Fibroblast of the conjunctiva (primary cell): Measurements from ENCODE around the gene PARD3.

Experiments
- DNase-seq: peaks from one replicate; pipeline ENCODE4 v3.0.0-alpha.2; 2010; ENCODE audit warnings: low read depth

The PARD3 gene

DNA sequence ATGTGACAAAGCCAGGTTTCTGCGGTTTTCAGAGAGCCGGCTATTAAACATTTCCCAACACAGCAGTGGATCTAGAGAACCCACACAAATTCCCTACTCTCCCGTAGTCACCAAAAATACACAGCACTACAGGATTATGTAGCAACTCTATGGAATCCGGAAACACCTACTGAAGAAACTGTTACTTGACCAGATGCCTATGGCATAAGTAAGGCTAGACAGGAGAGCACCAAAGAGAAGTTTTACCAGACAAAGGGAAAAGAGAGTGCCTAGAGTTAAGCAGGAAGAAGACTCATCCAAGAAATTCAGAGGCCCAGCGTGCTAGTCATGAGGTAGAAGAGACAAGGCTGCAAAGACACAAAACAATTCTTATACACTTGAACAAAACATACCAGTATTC lies 321.1 kb downstream of the PARD3 start:
- no peak for DNase-seq

DNA sequence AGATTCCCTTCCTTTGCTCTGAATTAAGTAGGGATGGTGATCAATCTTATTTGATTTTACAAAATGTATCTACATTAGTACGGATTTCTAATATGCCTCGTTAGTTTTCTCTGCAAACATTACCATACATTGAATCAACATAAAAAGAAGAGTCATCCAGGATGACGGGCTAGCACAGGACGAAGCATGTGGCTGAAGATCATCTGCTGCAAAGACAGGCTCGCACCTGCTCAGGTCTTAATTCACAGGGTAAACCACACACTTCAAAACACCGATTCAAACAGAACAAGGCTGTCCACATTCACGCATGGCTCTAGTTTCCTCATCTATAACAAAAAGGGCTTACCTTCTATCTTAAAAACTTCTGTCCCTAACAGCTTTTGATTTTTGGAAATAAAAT lies 323.0 kb downstream of the PARD3 start:
- no peak for DNase-seq

DNA sequence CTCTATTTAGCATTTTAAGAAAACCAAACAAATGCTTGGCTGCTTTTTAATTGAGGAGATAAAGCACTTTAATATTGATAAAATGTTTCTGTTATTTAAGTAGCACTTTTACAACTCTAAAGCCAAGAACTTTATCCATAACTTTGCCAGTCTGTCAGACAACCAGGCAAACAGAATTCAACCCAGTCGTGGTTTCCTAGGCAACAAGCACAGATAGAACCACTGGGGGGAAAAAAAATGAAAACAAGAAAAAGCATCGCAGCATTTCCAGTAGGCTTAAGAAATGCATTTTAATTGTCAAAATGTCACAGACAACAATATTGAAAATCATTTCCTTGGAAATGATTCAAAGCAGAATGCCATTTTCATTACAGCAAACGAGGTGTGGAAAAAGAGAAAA lies 323.4 kb downstream of the PARD3 start:
- peak; percentile 5 for DNase-seq

DNA sequence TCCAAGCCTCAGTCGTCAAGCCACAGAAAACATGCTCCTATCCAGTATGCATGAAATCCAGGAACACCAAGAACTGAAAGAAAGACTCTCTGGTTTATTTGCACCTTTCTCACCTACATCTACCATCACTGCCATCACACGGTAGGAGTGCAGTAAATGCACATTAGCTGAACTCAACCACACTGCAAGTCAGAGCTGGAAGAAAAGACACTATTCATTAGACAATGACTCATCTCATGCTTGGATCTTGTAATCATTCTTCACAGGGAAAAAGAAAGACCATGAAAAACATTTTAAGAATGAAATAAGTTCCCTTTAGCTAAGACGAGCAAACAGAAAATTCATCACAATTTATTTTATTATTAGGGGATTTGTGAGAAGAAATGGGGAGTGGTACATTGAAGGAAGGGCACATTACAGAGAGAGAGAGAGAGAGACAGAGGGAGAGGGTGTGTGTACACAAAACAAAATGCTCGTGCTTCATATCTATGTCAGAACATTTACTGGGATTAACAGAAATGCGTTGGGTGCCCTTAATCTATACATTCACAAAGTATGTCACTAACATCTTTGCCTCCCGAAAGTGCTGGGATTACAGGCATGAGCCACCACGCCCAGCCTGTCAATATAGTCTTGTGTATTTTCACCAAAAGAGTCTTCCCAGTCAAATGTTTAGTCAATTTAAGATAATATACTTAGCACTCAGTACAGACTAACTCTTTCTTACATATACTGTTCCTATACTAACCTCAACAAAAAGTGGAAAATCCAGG lies 324.9 kb downstream of the PARD3 start:
- DNase-seq = peak; percentile 35

DNA sequence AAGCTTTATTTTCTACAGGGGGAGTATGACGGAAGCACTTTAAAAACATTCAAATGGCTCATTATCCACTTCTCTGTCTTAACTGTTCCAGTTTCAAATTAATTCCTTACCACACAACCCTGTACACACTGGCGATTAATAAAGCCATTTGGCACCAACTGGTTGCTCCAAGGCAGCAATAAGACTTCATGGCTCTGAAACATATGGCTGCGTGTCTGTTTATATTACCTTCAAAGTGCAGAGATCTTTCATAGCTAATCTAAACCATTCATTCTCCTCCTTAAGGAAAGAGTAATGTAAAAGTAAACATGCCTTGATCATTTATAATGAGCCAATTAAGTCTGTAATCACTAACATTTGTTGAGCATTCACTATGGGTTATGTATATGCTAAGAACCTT lies 325.7 kb downstream of the PARD3 start:
- no peak for DNase-seq

DNA sequence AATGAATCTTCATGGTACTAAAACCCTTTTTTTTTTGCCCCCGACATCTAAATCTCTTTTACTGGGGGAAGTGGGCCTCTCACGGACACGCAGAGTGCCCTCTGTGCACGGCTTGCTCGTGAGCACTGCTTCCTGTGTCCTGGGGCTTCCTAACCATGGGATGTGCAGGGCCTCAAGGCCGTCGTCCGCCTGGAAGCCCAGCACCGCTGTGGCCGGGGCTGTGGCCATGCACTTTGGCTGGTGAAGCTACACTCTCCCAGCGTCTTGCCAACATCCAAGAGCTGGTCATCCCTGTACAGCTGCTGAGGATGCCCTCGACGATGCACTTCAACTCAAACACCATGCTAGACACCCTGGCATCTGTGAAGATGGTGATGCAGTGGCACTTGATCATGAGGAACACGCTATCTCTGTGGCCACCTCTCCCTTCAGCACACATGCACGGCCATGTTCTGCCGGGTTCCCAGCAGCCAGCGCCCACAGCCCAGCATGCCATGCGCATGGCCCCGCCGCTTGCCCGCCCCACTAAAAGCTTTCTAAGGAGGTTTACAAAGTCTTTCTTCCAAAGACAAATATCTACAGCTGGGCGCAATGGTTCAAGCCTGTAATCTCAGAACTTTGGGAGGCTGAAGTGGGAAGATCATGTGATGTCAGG lies 326.5 kb downstream of the PARD3 start:
- no peak for DNase-seq

DNA sequence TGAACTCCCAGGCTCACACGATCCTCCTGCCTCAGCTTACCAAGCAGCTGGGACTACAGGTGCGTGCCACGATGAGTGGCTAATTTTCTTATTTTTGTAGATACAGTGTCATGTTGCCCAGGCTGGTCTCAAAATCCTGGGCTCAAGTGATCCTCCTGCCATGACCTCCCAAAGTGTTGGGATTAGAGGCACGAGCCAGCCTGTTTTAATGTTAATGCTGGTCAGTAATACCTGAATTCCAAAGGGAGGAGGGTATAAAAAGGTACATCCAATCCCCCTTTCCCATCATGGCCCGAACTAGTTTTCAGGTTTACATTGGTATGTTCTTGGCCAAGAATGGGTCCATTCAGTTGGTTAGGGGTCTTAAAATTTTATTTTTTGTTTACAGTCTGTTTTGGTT lies 329.1 kb downstream of the PARD3 start:
- no peak for DNase-seq

DNA sequence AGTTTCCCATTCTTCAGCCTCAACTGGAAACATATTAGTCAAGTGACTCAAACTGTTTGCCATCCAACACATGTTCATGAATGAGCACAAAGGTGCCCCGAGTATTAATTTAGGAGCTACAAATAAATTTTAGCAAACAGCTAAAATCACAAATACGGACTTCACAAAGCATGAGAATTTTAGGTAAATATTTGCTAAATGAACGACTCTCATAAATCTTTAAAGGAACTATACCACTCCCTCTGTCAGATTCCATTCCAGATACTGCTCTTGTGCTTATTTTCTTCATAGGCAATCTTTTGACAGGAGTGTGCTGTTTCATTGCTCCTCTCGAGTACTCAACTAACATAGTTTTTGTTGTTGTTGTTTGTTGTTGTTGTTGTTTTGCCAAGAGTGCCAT lies 330.9 kb downstream of the PARD3 start:
- DNase-seq = no peak

DNA sequence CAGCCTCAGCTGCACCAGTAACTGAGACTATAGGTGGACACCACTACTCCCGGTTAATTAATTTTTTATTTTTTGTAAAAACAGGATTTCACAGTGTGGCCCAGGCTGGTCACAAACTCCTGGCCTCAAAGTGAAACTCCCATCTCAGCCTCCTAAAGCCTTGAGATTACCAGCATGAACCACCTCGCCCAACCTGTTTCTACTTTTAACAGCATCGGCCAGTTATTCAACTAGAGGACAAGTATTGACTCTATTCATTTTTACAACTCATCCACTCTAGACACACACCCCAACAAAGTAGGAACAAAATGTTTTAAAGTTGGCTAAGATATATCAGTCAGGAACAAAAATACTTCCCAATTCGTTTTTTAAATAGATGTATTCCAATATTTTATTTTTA lies 334.8 kb downstream of the PARD3 start:
- DNase-seq = no peak

DNA sequence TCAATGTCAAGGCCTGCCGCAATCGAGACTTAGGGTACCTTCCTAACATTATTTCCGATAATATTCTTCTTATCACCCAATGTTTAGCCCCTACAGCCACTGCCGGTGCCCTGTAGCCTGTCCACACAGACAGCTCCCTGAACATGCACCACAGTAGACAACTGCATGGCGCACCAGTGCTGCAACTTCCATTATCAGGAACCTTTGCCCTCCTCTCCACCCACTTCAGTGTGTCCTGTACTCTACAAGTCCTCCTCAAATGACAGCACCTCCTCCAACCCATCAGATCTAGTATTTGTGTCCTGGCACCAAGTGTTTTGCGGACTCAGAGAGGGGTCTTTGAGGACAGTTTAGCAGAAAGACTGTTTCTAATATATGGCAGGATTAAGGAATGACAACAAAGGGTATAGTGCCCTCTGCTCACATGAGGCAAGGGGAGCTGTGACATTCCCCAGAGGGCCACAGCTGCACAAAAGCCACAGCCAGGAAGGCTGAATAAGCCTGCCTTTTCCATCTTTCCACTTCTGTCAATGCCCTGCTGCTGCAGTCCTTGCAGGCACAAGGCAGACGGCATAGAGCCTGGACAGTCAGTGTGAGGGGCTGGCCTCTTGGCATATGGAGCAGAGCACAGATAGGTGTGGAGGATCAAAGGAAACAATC lies 335.4 kb downstream of the PARD3 start:
- DNase-seq = no peak

DNA sequence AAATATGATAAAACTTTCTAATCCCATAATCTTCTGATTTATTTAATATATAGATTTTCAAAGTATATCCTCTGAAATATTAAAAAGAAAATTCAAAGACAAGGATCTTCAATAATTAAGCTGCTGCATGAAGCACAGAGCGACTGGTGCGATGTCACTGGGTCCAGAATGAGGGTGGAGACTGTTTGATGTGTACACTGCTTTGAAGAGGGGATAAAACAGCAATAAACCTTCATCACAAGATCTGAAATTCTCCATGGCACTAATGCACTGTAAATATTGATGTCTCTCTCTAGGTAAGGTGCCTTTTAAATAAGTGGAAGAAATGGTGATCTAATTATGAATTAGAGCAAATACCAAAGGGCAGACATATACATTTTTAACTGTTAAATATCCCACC lies 337.8 kb downstream of the PARD3 start:
- DNase-seq = no peak

DNA sequence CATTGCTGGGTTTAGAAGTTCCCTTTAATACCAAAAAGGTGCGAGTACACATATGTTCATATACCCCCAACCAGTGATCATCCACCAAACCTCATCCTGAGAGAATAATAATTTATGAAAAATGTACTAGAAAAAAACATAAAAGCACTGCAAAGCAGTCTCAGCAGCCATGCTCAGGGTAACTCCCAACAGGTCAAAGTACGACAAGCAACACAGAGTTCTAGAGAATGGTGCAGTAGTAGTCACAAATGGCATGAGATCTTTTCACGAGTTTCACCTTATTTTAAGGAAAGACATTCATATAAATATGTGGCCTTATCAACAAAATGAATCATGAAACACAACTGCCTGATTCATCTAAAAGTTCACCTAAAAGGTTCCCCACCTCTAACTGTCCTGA lies 338.5 kb downstream of the PARD3 start:
- DNase-seq = no peak

DNA sequence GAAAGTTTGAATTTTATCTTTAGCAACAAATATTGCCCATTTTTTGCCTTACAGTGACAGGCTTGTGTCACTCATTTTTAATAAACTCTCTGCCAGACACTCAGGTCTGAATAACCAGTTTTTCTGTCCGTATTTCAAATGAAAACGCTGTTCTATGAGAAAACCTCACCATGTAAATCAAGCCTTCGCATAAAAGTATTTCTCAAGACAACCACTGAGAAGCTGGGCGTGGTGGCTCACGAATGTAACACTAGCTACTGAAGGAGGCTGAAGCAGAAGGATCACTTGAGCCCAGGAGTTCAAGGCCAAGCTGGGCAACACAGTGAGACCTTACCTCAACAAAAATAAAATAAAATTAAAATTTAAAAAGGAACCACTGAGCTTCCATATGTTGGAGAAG lies 339.3 kb downstream of the PARD3 start:
- peak; percentile 6 for DNase-seq

DNA sequence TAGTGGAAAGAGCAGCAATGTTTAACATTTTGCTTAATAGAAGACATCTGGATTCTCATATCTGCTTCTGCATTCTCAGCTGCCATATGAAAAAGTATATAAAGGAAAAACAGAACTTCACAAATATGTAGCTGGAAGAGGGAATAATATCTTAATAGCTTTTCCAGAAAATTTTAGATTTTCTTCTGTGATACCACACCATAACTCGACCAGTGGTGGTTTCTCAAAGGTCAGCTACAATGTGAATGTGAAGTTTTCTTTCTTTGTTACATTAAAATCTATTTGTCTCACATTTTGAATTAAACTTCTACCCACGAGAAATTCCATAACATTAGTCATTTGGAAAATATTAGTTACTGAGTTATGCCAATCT lies 339.8 kb downstream of the PARD3 start:
- DNase-seq = peak; percentile 3

DNA sequence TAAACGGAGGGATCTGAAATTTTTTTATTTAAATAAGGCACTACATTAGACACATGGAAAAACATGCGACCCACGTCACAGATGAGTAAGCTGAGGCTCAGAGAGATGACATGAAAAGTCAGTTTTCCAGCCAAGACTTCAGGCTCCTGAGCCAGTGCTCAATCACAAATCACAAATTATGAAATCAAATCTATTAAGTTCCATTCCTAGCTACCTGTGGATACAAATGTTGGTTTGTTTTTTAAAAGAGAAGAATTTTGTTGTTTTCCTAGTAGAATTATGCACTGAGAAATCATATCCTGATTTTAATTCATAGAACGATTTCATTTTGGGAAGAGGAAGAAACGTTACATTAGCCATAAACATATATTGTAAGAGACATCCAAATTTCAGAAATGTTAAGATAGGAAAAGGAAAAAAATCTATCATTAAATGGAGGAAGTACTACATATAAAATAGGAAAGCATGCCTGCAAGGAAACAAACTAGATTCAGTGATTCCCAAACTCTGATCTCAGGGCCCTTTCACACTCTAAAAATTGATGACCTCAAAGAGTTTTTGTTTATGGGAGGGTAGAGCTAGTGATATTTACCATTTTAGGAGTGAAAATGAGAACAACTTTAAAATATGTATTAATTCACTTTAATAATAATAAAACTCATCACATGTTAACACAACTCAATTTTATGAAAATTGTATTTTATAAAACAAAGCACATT lies 340.4 kb downstream of the PARD3 start:
- DNase-seq = no peak

DNA sequence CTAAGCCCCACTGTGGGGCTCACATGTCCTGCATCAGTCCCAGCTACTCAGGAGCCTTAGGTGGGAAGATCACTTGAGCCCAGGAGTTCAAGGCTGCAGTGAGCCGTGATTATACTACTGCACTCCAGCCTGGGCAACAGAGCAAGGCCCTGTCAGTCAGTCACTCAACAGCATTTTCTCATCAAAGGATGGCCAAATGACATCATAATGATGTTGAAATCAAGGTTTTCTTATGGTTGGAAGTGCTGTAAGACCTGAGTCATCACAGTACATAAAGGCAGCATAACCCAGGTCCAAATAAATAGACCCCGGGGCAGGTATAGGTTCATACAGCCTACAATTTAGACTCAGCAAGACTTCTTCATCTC lies 341.1 kb downstream of the PARD3 start:
- DNase-seq = peak; percentile 56

DNA sequence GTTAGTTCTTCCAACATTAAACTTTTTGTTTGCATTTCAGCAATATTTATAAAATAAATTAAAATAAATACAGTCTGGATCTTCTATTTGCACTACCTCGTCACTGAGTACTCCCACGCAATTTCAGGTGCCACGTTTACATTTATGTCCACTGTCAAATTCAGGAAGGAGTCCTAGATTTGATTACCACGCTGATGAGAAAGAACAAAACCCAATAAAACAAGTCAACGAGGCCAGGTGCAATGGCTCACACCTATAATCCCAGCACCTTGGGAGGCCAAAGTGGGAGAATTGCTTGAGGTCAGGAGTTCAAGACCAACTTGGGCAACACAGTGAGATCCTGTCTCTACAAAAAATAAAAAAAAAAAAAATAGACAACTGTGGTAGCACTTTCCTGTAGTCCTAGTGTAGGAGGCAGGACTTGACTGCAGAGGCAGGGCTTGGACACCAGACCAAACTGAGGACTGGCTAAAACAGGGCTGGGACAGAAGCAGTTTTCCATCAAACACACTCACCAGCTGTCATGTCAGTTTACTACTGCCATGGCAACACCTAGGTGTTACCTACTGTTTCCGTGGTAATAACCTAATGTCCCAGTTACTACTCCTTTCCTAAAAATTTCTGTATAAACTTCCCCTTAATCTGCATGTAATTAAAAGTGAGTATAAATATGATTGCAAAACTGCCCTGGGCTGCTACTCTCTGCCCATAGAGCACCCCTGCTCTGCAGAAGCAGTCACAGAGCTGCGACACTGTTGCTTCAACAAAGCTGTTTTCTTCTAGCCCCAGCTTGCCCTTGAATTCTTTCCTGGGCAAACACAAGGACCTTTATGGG lies 341.7 kb downstream of the PARD3 start:
- no peak for DNase-seq

DNA sequence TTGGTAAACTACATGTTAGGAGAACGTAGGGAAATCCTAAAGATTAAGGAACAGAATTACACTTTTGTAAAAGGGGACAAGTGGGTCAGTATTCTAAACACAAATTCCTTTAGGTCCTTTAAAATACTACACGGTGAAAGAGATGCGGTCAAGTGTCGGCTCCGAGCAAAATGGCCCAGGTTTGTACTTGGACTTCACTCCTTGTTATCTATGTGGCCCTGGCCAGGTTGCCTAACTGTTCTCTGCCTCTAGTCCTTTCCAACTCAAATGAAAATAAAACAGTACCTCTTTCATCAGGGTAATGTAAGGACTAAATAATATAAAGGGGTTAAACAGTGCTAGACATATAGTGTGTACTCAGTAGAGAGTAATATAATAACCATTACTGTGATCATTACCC lies 344.8 kb downstream of the PARD3 start:
- DNase-seq = no peak

DNA sequence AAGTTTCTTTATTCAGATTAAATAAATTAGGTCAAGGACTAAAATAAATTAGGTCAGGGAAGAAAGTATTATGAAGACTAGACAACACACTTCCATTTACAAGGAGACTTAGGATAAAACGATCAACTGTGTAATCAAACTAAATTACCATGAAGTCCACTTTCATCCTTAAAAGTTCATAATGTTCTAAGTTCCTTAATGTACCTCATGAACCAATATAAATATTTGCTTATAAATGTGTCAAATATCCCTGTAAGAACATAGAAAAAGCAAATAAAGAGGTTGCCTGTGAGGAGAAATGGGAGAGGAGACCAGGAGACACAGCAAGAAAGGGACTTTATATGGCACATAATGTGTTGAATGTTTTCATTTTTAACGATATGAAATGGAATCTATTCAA lies 345.6 kb downstream of the PARD3 start:
- DNase-seq = no peak

DNA sequence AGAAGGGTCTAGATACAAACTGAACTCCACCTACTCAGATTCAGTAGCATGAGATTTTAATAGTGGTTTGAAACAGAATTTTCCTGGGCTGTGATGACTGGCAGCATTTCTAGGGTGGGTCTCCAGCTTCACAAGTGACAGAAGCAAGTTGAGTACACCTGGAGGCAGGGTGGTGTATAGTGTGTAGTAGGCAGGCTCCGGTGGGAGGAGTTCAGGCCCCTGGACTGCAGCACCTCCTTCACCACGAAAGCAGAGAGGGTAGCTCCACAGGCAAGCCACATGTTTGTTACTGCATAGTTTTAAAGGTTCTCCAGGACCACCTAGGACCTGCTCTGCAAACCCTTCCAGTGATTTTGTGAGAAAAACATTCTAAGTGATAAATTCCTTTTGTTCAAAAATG lies 347.2 kb downstream of the PARD3 start:
- no peak for DNase-seq

DNA sequence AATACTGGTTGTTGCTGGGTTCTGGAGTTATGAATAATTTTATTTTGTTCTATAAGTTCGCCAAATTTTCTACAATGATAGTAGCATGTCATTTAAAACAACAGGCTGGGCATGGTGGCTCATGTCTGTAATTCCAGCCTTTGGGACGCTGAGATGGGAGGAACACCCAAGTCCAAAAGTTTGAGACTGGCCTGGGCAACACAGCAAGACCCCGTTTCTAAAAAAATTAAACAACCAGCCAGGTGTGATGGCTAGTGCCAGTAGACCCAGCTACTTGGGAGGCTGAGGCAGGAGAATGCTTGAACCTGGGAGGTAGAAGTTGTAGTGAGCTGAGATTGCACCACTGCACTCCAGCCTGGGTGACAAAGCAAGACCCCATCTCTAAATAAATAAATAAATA lies 347.7 kb downstream of the PARD3 start:
- no peak for DNase-seq

DNA sequence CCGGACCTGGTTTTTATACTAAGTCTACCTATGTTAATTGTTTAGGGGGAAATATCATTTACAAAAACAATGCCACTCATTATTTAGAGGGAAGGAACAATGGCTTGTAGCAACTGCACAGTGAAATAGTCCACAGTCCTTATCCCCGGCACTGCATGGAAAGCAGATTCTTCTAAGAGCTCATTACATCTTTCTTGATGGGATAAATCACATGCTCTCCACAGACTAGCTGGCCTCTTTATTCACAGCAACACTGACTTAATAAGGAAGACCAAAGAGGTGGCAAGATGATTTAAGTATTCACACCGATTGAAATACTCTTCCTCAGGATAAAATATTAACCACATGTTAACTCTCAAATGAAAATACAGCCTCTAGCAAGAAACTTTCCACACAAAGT lies 349.4 kb downstream of the PARD3 start:
- no peak for DNase-seq
